Hippocampal formation (tissue), 2 donors: ENCODE measurements around the gene AP2A1.
"Not testable (repeated sequence)": the region's sequence is repeated elsewhere in the genome, so short reads cannot be mapped to it uniquely, and the experiment has no call there.

ENCODE experiments used
- DNase-seq, 2 donors: peaks; one replicate each; lab custom pipeline; 2025; lab: John Stamatoyannopoulos, UW

The AP2A1 gene

GRCh38 chr19:49812452-49812996 lies 45.7 kb downstream of the AP2A1 start:
- DNase-seq = no peak

- peak; percentile 94 to 99 for DNase-seq
These were observed 46.4 kb downstream of the AP2A1 start, which contains the start of gene FUZ for GRCh38 chr19:49812997-49813861. Gene FUZ, minus strand, starts transcription at chr19:49813292. Its CDS starts 186 bp downstream, at chr19:49813106.

- no peak for DNase-seq
These were observed 47.2 kb downstream of the AP2A1 start for GRCh38 chr19:49814010-49814409.

- no peak for DNase-seq
These were observed 49.8 kb downstream of the AP2A1 start for GRCh38 chr19:49816590-49816989.

- DNase-seq = peak; percentile 79 to 84
These were observed 51.3 kb downstream of the AP2A1 start, which contains the start of gene MED25 for GRCh38 chr19:49817964-49818648. Gene MED25, plus strand, starts transcription at chr19:49818289. Its CDS starts 53 bp downstream, at chr19:49818342.

- no peak for DNase-seq
These were observed 52.0 kb downstream of the AP2A1 start for GRCh38 chr19:49818649-49819370.

- not testable (repeated sequence) for DNase-seq
These were observed 52.8 kb downstream of the AP2A1 start for GRCh38 chr19:49819452-49820115.

- DNase-seq = no peak
These were observed 53.3 kb downstream of the AP2A1 start for GRCh38 chr19:49820125-49820524.

GRCh38 chr19:49823472-49823871 lies 56.7 kb downstream of the AP2A1 start:
- DNase-seq = no peak

GRCh38 chr19:49824662-49825061 lies 57.9 kb downstream of the AP2A1 start:
- no peak for DNase-seq

- no peak for DNase-seq
These were observed 60.2 kb downstream of the AP2A1 start for GRCh38 chr19:49827034-49827433.

GRCh38 chr19:49829200-49829599 lies 62.4 kb downstream of the AP2A1 start:
- no peak for DNase-seq

GRCh38 chr19:49829721-49830120 lies 62.9 kb downstream of the AP2A1 start:
- no peak for DNase-seq

GRCh38 chr19:49830766-49831165 lies 64.0 kb downstream of the AP2A1 start:
- DNase-seq = no peak

- DNase-seq = no peak
These were observed 64.8 kb downstream of the AP2A1 start for GRCh38 chr19:49831592-49831991.

- DNase-seq = no peak
These were observed 65.8 kb downstream of the AP2A1 start for GRCh38 chr19:49832556-49832955.

- no peak for DNase-seq
These were observed 66.8 kb downstream of the AP2A1 start for GRCh38 chr19:49833599-49833998.

GRCh38 chr19:49835562-49835961 lies 68.8 kb downstream of the AP2A1 start:
- no peak for DNase-seq

- DNase-seq = no peak
These were observed 69.6 kb downstream of the AP2A1 start for GRCh38 chr19:49836176-49837008.

GRCh38 chr19:49837009-49837310 lies 70.2 kb downstream of the AP2A1 start:
- DNase-seq = no peak

- no peak for DNase-seq
These were observed 70.6 kb downstream of the AP2A1 start for GRCh38 chr19:49837425-49837824.
